Hematopoietic multipotent progenitor cell treated with erythropoietin and hydrocortisone succinate and interleukin-3 and kit ligand, for 4 days (in vitro differentiated cells): ENCODE data around the gene DNAJC5G.

Source experiments
- DNase-seq: peaks from one replicate; pipeline ENCODE4 v3.0.0-alpha.2; 2015

Gene DNAJC5G, protein sequence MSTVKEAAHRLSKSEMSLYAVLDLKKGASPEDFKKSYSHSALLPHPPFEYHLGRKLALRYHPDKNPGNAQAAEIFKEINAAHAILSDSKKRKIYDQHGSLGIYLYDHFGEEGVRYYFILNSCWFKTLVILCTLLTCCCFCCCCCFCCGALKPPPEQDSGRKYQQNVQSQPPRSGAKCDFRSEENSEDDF

DNA sequence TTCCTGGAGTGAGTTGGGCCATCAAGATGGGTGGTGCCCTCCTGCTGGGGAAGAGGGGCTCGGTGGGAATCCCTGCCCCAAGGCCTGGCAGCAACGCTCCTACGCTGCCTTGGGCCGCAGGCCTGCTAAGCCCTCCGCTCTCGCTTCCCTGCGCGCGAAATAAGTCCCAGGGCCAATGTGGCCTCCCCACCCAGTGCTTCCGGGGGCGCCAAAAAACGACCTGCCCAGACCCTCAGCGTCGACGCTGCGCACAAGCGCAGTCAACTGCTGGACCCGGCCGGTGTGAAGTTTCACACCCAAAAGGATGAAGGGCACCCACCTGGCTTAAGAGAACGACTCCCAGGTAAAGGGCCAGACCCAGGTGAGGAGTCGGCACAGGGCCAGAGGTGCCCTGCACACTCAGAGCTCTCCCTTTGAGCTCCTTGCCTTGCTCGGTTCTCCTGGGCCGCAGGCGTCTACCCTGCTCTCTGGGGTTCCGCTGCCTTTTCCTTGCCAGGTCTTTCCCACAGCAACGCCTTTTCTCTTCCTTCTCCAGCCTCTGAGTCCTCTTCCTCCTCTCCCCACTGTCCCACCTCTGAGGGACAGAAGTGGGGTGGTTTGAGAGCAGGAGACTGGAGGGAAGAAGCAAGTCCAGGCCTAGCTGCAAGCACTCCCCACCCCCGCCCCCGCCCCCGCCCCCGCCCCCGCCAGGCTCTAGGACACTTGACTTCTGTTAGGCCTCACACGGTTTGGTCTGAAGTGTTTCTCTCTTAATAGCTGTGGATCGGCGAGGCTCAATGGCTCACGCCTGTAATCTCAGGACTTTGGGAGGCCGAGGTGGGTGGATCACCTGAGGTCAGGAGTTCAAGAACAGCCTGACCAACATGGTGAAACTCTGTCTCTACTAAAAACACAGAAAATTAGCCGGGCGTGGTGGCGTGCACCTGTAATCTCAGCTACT is at the start of gene DNAJC5G:
TSS of gene DNAJC5G (plus strand) at position 223 of the 940 bp plus-strand sequence. CDS start 1,296 bp downstream, outside the sequence.
- DNase-seq, result no peak

DNA sequence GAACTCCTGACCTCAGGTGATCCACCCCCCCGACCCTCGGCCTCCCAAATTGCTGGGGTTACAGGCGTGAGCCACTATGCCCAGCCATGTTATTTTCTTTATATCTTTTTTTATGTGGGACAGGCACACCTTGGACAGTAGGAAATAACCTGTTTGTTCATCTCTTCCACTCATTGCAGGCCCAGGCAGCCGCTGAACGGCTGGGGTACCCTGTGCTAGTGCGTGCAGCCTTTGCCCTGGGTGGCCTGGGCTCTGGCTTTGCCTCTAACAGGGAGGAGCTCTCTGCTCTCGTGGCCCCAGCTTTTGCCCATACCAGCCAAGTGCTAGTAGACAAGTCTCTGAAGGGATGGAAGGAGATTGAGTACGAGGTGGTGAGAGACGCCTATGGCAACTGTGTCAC is 49.7 kb upstream of the DNAJC5G start:
- no peak for DNase-seq

DNA sequence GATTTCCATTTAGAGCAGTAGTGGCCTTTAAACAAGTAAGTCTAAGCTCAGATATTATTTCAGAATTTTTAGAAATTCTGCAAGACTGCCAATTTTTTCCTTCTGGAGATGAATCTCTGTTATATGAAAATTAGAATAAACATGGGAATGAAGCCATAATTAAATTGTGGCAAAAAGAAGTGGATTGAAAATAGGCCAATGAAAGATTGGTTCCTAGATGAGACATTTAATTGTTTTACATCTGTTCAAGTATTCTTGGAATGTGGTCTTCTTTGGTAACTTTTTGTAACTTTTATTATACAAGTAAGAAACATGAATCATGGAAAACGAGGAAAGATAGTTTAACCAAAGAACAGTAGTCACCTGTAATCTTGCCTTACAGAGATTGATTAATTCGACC is 47.7 kb upstream of the DNAJC5G start:
- DNase-seq, result no peak

DNA sequence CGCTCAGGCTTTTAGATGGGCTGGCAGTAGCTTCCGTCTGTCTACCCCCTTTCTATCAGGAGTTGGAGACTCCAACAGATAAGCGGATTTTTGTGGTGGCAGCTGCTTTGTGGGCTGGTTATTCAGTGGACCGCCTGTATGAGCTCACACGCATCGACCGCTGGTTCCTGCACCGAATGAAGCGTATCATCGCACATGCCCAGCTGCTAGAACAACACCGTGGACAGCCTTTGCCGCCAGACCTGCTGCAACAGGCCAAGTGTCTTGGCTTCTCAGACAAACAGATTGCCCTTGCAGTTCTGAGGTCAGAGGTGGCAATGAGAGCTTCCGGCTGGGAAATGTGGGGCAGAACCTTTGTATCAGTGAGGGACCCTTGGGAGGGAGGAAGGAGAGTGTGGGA is 43.3 kb upstream of the DNAJC5G start:
- no peak for DNase-seq

DNA sequence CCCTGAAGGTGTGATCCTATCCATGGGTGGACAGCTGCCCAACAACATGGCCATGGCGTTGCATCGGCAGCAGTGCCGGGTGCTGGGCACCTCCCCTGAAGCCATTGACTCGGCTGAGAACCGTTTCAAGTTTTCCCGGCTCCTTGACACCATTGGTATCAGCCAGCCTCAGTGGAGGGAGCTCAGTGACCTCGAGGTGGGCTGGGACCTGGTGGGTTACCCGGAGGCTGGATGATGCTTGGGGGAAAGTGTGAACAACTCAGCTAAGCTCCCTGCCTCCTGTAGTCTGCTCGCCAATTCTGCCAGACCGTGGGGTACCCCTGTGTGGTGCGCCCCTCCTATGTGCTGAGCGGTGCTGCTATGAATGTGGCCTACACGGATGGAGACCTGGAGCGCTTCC is 41.9 kb upstream of the DNAJC5G start:
- no peak for DNase-seq

DNA sequence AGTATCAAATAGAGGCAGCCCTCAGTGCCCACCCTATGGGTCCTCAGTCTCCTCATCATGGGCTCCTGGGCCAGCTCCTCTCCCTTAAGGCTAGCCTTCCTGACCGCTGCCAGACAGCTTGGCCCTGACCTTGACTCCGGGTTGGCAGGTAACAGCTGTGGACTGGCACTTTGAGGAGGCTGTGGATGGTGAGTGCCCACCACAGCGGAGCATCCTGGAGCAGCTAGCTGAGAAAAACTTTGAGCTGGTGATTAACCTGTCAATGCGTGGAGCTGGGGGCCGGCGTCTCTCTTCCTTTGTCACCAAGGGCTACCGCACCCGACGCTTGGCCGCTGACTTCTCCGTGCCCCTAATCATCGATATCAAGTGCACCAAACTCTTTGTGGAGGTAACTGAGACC is 39.1 kb upstream of the DNAJC5G start:
- DNase-seq, result no peak

DNA sequence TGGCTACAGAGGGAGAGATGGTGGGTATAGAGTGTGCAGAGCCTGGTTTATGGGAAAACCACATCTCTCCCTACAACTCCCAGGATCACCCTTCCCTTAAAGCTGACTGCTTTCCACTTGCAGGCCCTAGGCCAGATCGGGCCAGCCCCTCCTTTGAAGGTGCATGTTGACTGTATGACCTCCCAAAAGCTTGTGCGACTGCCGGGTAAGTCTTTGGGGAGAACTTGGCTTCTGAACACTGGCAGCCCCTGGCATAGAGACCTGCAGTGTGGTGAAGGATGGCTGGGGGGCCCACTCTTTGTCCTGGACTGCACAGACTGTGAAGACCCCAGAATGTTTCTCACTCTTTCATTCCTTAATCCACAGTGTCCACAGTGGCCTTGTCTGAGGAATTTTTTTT is 38.6 kb upstream of the DNAJC5G start:
- DNase-seq, result no peak

DNA sequence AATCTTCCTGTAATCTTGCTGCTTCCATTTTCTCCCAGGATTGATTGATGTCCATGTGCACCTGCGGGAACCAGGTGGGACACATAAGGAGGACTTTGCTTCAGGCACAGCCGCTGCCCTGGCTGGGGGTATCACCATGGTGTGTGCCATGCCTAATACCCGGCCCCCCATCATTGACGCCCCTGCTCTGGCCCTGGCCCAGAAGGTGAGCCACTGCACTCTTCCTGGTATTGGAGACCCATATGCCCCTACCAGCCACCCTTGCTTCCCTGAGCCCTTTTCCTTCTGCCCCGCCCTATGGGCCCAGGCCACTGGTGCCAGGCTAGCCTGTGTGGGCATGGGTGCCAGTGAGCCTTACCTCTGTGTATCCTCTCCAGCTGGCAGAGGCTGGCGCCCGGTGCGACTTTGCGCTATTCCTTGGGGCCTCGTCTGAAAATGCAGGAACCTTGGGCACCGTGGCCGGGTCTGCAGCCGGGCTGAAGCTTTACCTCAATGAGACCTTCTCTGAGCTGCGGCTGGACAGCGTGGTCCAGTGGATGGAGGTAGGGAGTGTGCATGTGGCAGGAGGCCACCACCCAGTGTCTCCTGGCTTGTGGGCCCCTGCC is 37.8 kb upstream of the DNAJC5G start:
- no peak for DNase-seq

DNA sequence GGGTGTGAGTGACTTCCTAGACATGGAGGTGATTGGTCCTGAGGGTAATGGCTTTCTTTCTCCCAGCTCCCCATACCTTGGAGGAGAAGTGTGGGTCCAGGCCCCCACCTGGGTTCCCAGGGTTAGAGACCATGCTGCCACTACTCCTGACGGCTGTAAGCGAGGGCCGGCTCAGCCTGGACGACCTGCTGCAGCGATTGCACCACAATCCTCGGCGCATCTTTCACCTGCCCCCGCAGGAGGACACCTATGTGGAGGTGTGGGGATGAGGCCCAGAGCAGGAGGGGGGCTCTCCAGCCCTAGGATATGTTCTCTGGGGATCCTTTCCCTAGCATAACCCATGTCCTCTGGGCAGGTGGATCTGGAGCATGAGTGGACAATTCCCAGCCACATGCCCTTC is 36.3 kb upstream of the DNAJC5G start:
- no peak for DNase-seq

DNA sequence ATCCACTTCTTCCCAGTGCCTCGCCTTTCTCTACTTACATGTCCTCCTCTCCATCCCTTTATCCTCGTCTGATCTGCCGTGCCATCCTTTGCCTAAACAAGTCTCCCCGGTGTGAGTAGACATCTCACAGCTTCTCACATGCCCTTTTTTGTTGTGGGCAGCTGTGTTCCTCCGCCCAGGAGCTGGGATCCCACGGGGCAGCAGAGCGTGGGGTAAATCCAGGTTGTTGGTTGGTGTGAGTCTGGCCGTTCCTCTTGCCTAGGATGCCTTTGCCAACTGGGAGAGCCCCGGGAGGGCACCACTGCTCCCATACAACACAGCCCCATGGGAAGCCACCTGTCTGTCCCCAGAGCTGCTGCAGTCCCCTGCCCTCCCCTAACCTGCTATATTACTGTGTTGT is 34.8 kb upstream of the DNAJC5G start:
- DNase-seq, result no peak

DNA sequence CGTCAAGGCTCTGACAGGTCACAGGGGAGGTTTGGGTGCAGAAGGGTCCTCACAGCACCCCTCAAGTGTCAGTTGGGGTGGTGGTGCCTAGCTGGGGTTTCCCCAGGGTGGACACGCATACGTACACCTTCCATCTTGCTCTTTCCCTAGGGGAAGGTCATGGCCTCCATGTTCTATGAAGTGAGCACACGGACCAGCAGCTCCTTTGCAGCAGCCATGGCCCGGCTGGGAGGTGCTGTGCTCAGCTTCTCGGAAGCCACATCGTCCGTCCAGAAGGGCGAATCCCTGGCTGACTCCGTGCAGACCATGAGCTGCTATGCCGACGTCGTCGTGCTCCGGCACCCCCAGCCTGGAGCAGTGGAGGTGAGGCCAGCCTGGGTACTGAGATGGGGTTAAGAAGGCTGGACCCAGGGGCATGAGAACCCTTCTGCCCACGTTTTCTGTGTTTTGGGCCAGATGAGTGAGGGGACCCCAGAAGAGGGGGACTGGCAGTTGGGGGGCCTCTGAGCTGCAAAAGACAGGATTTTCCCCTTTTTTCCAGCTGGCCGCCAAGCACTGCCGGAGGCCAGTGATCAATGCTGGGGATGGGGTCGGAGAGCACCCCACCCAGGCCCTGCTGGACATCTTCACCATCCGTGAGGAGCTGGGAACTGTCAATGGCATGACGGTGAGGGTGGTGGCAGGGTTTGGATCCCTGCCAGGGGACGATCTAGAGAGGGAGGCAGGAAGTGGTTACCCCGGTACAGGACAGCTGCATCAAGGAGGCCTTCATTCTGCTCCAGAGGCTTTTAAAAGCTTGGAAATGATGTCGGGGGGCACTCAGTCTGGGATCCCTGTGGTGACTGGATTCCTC is 33.2 kb upstream of the DNAJC5G start:
- DNase-seq, result peak; percentile 65

DNA sequence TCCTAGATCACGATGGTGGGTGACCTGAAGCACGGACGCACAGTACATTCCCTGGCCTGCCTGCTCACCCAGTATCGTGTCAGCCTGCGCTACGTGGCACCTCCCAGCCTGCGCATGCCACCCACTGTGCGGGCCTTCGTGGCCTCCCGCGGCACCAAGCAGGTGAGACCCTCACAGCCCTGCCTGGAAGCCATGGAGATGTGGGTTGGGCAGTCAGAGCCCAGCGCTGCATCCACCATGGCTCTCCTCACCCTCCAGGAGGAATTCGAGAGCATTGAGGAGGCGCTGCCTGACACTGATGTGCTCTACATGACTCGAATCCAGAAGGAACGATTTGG is 32.6 kb upstream of the DNAJC5G start:
- DNase-seq, result no peak

DNA sequence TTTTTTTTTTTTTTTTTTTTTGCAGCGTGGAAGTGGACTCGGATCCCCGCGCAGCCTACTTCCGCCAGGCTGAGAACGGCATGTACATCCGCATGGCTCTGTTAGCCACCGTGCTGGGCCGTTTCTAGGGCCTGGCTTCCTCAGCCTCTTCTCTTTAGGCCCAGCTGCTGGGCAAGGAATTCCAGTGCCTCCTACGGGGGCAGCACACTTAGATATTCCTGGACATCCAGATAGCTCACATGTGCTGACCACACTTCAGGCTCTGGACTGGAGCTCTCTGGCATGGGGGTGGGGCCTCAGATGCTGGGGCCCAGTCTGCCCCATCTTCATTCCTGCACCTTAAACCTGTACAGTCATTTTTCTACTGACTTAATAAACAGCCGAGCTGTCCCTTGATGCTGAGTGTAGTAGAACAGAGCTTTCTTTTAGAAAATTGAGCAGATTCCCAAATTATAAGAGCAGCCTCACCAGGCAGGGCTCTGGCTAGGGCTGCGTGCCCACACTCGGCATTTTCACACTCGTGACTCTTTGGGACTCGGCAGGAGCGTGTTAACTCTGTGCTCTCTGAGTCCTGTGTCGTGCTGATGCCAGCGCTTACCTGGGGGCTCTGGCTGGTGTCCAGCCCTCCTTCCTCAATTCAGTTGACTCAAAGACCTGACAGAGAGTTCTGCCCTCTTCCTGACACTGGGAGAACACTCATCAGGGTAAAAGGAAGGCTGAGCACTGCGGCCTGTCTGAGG is 31.7 kb upstream of the DNAJC5G start:
- DNase-seq, result no peak

DNA sequence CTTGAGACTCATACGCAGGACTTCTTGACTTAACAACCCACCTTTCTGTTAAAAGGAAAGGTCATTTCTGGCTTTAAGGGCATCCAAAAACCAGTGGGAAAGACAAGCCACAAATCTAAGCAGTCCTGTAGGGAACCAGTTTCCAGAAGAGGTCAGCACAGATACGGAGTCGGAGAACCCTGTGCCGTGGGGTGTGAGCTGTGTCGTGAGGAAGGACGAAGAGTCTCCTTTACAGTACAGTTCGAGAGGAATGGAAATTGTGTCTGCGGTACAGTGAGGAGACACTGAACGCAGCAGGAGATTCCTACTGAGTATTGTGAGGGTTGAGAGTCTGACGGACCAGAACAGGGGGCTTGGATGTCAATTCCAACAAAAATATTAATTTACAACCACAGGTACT is 30.1 kb upstream of the DNAJC5G start:
- no peak for DNase-seq

DNA sequence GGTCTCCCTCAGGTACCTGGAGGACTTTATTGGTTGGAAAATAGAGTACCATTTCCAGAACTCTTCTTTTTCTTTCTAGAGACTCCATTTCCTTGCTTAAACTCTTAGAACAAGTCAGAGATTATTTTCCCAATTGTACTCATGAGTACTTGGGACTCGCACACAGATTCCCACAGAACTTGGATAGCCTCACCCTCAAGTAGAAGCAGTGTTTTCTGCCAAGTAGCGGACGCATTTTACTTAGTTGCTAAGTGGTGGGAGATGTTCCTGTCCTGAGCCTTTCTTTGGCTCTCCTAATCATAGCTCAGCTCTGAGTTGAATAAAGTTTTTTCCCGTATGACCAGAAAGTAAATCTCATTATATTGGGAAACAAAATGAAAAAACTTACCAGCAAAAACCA is 29.6 kb upstream of the DNAJC5G start:
- DNase-seq, result no peak

DNA sequence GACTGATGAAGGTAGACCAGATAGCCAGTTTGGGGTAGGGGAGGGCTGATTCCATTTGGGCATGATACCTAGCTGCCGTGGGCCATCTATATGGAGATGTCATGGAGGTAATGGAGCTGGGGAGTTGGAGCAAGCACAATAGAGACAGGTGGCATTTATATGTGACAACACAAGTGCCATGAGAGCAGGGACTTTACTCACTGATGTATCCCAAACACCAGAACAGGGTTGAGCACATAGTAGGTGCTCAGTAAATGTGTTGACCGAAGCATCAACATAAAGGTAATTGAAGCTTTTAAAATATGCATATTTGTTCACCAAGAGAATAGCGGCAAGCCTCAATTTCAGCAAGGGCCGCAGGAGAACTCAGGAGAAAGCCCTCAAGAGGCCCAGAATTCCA is 27.3 kb upstream of the DNAJC5G start:
- DNase-seq, result peak; percentile 22

DNA sequence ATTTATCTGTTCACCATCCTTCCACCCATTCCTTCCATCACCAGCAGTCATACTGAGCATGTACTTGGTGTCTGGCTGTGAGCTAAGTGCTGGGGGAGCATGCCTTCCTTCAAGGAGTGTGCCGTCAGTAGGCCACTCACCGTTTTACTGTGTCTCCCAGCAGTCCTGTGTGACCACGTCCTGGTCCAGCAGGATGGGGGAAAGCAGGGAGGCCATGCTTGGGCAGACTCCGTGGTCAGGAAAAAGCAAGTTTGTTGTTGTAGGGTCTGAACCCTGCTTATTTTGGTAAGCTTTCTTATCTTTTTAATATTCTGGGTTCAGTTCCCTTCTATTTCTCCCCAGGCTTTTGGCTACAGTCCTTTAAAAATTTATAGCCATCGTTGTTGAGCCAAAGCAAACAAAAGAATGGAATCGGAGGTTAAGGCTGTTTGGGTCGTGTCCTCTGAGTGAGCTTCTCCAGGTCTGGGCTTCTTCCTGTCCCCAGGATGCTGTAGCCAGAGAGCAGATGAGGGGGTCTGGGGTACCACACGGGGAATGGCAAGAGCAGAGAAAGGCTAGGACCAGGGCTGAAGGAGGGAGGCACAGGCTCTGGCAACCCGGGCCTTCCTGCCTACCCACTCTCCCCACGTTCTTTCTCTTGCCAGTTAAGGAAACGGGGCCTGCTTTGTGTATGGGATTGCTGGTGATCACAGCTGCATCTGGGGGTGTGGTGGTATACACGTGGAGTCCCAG is 25.9 kb upstream of the DNAJC5G start:
- no peak for DNase-seq

DNA sequence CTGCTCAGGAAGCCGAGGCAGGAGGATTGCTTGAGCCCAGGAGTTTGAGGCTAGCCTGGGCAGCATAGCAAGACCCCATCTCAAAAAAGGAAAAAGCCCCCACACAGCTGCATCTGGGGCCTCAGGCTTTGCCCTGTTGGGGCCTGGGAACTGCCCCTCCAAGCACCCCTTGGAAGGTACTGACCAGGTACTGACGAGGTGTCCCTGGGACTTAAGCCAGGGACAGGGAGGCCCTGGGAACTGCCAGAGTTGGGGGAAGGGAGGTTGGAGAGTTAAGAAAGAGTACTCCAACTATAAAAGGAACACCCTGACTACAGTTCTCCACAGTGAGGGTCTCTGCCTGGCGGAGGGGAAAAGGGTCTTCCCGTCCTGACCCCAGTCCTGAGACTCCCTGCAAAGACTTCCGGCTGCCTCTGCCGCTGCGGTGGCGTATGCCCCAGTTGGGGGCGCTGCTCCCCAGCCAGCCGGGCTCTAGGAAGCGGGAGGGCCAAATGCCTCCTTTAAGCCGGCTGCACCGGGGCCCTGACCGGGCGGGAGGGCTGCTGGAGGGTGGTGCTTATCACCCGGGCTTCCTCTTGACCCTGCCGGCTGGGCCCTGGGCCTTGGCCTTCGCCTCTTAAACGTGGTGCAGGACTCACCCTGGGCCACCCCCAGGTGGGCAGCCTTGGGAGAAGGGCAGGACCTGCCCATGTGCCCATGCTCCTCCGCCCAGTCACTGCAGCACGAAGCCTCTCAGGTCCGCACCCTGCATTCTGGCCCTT is 25.2 kb upstream of the DNAJC5G start:
- DNase-seq, result peak; percentile 88

DNA sequence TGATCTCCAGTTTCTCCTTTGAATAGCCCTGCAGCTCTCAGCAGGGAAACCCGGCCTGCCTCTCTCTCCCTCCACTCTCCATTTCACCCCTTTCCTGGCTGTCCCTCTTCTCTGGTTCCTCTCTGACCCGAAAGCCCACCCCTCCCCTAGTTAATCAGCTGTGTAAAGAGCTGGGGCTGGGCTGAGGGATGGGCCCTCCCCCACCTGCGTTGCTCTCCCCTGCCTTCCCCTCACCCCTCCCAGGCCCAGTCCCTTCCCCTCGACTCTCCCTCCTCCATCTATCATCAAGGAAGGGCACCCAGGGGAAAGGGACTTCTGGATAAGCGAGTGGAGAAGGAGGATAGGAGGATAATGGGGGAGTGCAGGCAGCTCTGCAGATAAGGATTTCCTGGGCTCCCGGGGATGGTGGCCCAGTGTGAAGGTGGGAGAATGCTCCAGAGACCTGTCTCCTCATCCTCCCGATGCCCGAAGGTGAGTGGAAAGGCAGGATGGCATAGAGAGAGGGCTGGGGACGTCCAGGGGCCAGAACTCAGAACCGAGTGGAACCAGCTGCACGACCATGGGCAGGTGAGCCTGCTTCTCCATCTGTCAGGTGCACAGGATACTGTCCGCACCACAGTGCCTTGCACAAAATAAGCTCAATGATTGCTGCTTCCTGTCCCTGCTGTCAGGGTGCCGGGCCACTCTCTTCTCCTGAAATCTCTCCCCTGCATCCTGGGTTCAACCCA is 24.4 kb upstream of the DNAJC5G start:
- DNase-seq, result no peak

DNA sequence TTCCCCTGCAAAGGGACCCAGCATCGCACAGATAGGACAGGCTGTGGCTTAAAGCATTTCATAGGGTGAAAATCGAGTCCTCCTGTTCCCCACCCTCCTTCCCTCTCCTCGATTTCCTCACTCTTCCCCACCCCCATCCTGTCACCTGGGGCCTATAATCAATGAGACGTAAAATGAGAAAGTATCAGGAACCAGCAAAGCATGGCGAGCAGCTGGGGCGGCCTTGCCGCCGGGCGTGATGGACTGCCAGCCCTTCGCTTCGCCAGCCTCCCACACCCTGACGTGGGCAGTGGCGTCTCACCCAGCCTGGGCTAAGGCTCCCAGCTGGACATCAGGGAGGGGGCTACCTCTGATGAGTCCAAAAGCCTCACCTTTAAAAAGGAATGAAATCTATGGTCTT is 23.5 kb upstream of the DNAJC5G start:
- no peak for DNase-seq
